ENCODE data around the gene PLCB4.

DNA sequence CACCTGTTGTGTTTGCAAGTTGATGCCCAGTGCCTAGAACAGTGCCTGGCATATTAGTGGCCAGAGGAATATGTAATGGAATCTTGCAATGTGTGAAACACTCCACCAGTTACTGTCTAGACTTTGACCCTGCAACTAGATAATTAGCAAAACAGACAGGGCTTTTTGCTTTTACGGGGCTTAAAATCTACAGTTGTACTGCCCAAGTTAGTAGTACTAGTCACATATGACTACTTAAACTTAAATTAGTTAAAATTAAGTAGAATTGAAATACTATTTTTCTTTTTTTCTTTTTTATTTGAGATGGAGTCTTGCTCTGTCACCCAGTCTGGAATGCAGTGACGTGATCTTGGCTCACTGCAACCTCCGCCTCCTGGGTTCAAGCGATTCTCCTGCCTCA is 44.3 kb upstream of the PLCB4 start:
- TF ChIP-seq POLR2AphosphoS5 (IDR thresholded peaks at IDR 0.05; ENCODE audit: borderline replicate concordance, low read depth, low read length) (no peak), EZH2 (IDR thresholded peaks at IDR 0.05) (no peak), FOXP2 (optimal IDR thresholded peaks at IDR 0.05; ENCODE audit: control extremely low read depth, extremely low read length, insufficient read depth) (no peak)
